Endodermal cell (in vitro differentiated cells): Measurements from ENCODE around the gene WLS. TPM values are rescaled to one million over a fixed set of nuclear protein-coding genes. Genes with fewer than 3 reads are reported as not detected.

Experiments
- DNase-seq: peaks from one replicate; pipeline ENCODE4 v3.0.0-alpha.2; 2017
- H3K27ac ChIP-seq: 2 replicates; pipeline ENCODE4 v1.5.1; 2013; ENCODE audit warnings: mild to moderate bottlenecking, low read depth, low read length, moderate library complexity
- H3K27me3 ChIP-seq: 2 replicates; pipeline ENCODE4 v1.6.1; 2013; ENCODE audit warnings: mild to moderate bottlenecking, low read length, moderate library complexity; ENCODE audit not compliant: insufficient read depth, control insufficient read depth, poor library complexity, severe bottlenecking
- H3K36me3 ChIP-seq: 2 replicates; pipeline ENCODE4 v1.7.0; 2013; ENCODE audit warnings: mild to moderate bottlenecking, low read length, moderate library complexity; ENCODE audit not compliant: control insufficient read depth, insufficient read depth
- H3K4me1 ChIP-seq: one replicate; pipeline ENCODE4 v1.7.0; 2013; ENCODE audit warnings: low read length; ENCODE audit not compliant: control insufficient read depth, insufficient read depth
- H3K4me3 ChIP-seq: 2 replicates; pipeline ENCODE4 v1.5.1; 2013; ENCODE audit warnings: mild to moderate bottlenecking, low read length, moderate library complexity
- H3K9ac ChIP-seq: 2 replicates; pipeline ENCODE4 v1.6.1; 2013; ENCODE audit warnings: mild to moderate bottlenecking, low read length, moderate library complexity; ENCODE audit not compliant: poor library complexity, severe bottlenecking; ENCODE audit errors: extremely low read depth
- H3K9me3 ChIP-seq: 2 replicates; pipeline ENCODE4 v1.6.1; 2013; ENCODE audit warnings: mild to moderate bottlenecking, low read length, moderate library complexity; ENCODE audit not compliant: control insufficient read depth
- H3K27ac Mint-ChIP-seq: 2 replicates; pipeline ENCODE4 v1.8.0; 2020; ENCODE audit warnings: mixed read lengths
- H3K27me3 Mint-ChIP-seq: 2 replicates; pipeline ENCODE4 v1.8.0; 2021; ENCODE audit warnings: mild to moderate bottlenecking, mixed read lengths; ENCODE audit not compliant: insufficient read depth
- H3K36me3 Mint-ChIP-seq: 2 replicates; pipeline ENCODE4 v1.8.0; 2020; ENCODE audit warnings: low read depth, mixed read lengths
- H3K4me1 Mint-ChIP-seq: 2 replicates; pipeline ENCODE4 v1.8.0; 2020; ENCODE audit warnings: mixed read lengths
- H3K4me3 Mint-ChIP-seq: 2 replicates; pipeline ENCODE4 v1.8.0; 2020; ENCODE audit warnings: mild to moderate bottlenecking, moderate library complexity, mixed read lengths
- H3K9me3 Mint-ChIP-seq: 2 replicates; pipeline ENCODE4 v1.8.0; 2020; ENCODE audit warnings: mild to moderate bottlenecking, mixed read lengths
- WGBS, 2 experiments: methylation state at CpG; one replicate each; pipeline versions ENCODE4 v1.1.5 to v1.1.7; 2013; ENCODE audit warnings: missing lambda C conversion rate in 2 of 2, mixed read lengths in 1 of 2; ENCODE audit not compliant: insufficient coverage in 1 of 2, insufficient read length in 1 of 2; 5-methylcytosine and 5-hydroxymethylcytosine counted together
- total RNA-seq, 2 donors: library from RNA; stranded (reverse); fragmentation: NEBNext Ultra II Directional in 1 of 2; extraction: Animal tissue kit (Norgen Biotek cat#: 25700) in 1 of 2; gene quantifications; 2 replicates in 1 of 2; 3 replicates in 1 of 2; pipeline ENCODE4 v1.2.1, GENCODE V29; 2021
- TF ChIP-seq, protein P1 (sequence below): fragments of 200-600 bp; sonication (generic); conservative IDR thresholded peaks from 2 replicates; pipeline ENCODE4 v1.5.0; 2021; ENCODE audit warnings: antibody characterized with exemption, mild to moderate bottlenecking

Gene WLS
- total RNA-seq, 2 donors from 2014 or later = 90.8 to 115 TPM

DNA sequence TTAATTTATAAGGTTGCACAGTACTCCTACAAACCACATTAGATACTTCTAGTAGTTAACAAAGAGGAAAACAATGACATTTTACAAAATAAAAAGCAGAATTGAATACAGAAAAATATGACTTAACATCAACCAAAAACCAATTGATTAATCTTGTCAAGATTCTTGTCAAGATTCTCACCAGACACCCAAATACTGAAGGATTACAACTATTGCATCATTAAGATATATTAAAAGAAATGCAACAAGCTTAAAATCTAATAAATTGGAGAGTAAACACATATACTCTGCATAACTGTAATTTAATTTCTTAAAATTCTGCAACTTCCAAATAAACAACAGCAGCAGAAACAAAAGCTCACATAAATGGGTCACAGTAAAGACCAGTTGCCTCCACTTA is 4.7 kb downstream of the WLS start:
- Histone ChIP-seq H3K4me1 (peaks cover 7% of the 10 kb centered on the region), H3K27ac (no peak overlapping the region), H3K27me3 (no peaks in the 10 kb centered on the region), H3K9me3 (no peaks in the 10 kb centered on the region), H3K9ac (no peak overlapping the region), H3K4me3 (no peak overlapping the region), H3K36me3 (peaks cover 7% of the 10 kb centered on the region)
- Mint-ChIP-seq H3K9me3 (no peaks in the 10 kb centered on the region), H3K4me1 (peaks cover 31% of the 10 kb centered on the region), H3K4me3 (no peak overlapping the region), H3K36me3 (peaks cover 7% of the 10 kb centered on the region), H3K27me3 (peaks cover 64% of the 10 kb centered on the region), H3K27ac (no peak overlapping the region)
- TF ChIP-seq, protein P1, sequence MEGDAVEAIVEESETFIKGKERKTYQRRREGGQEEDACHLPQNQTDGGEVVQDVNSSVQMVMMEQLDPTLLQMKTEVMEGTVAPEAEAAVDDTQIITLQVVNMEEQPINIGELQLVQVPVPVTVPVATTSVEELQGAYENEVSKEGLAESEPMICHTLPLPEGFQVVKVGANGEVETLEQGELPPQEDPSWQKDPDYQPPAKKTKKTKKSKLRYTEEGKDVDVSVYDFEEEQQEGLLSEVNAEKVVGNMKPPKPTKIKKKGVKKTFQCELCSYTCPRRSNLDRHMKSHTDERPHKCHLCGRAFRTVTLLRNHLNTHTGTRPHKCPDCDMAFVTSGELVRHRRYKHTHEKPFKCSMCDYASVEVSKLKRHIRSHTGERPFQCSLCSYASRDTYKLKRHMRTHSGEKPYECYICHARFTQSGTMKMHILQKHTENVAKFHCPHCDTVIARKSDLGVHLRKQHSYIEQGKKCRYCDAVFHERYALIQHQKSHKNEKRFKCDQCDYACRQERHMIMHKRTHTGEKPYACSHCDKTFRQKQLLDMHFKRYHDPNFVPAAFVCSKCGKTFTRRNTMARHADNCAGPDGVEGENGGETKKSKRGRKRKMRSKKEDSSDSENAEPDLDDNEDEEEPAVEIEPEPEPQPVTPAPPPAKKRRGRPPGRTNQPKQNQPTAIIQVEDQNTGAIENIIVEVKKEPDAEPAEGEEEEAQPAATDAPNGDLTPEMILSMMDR = no peak
- DNase-seq = no peak

DNA sequence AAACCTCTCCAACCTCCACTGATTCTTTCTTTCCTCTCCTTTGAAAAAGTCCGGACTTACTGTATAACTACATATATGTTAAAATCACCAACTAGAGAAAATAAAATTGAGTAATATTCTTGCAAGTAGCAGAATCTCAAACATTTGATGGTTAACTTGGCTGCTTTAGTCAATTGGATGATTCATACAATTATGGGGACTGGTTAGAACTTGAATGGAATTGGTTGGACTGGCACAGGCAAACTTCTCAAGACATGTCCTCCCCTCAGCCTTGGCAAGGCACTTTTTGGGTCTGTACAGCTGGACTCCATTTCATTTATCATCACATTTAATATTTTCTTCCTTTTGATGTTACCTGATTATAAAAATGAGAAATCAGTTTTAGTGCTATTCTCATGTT is 6.5 kb downstream of the WLS start:
- H3K27ac ChIP-seq = no peak overlapping the region
- H3K9me3 ChIP-seq = no peaks in the 10 kb centered on the region
- peaks cover 7% of the 10 kb centered on the region for H3K36me3 Mint-ChIP-seq
- H3K9ac ChIP-seq = no peak overlapping the region
- no peaks in the 10 kb centered on the region for H3K27me3 ChIP-seq
- TF ChIP-seq, protein P1 = no peak
- H3K9me3 Mint-ChIP-seq = no peaks in the 10 kb centered on the region
- WGBS, 2 experiments = 100% methylated on average over 1 of the region's 1 CpG; no CpG with 5 or more reads in 1 of the 2 experiments
- H3K4me1 Mint-ChIP-seq = peaks cover 37% of the 10 kb centered on the region
- DNase-seq = no peak
- no peak overlapping the region for H3K4me3 ChIP-seq
- no peak overlapping the region for H3K4me3 Mint-ChIP-seq
- H3K27ac Mint-ChIP-seq = no peak overlapping the region
- H3K4me1 ChIP-seq = peaks cover 14% of the 10 kb centered on the region
- peaks cover 57% of the 10 kb centered on the region for H3K27me3 Mint-ChIP-seq
- peaks cover 7% of the 10 kb centered on the region for H3K36me3 ChIP-seq

DNA sequence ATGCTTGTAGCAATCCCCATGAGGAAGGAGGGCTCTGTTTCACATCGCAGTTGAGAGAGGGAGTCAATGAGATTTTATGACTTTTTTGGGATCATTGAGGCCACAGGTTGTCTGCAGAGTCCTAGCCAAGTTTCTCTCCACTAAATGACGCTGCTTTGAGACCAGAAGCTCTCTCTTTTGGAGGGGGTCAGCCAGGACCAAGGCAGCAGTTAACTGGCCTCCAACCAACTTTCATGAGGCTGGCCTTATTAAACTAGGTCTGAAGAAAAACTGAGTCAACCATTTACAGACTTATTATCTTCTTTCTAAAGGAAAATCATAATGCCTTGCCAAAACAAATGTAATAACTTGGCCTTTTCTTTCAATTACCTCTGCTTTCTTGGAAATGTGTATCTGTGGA is 8.6 kb downstream of the WLS start:
- Histone ChIP-seq H3K27ac (no peak overlapping the region), H3K27me3 (no peaks in the 10 kb centered on the region), H3K4me1 (peaks cover 23% of the 10 kb centered on the region), H3K4me3 (no peak overlapping the region), H3K9ac (no peak overlapping the region), H3K9me3 (no peaks in the 10 kb centered on the region), H3K36me3 (peaks cover 7% of the 10 kb centered on the region)
- H3K36me3 Mint-ChIP-seq = peaks cover 7% of the 10 kb centered on the region
- peaks cover 30% of the 10 kb centered on the region for H3K4me1 Mint-ChIP-seq
- TF ChIP-seq, protein P1 = no peak
- H3K4me3 Mint-ChIP-seq = no peak overlapping the region
- no peaks in the 10 kb centered on the region for H3K9me3 Mint-ChIP-seq
- WGBS, 2 experiments = 96 to 100% methylated on average over 1 to 2 of the region's 2 CpGs
- no peak overlapping the region for H3K27ac Mint-ChIP-seq
- peaks cover 36% of the 10 kb centered on the region for H3K27me3 Mint-ChIP-seq
- DNase-seq = no peak
